Measurements from ENCODE around the gene RPH3AL.

The RPH3AL gene

GRCh38 chr17:336110-337021 is 16.2 kb downstream of the RPH3AL start:
- CTCF ChIA-PET, result interaction anchor here (0.9 kb wide), 1 partner anchor 50 kb away, joined by 3 read pairs; no protein-coding TSS in a partner anchor
- Histone ChIP-seq H3K4me3 (ENCODE audit: control insufficient read depth in 1 of 7, extremely low read depth in 1 of 7, insufficient read depth in 4 of 7, low read depth in 2 of 7, low read length in 6 of 7) (peak overlapping the region in 1 of 7 experiments; percentile 38), H3K4me1 (ENCODE audit: control extremely low read depth in 1 of 4, control insufficient read depth in 4 of 4, insufficient read depth in 4 of 4, low read length in 3 of 4) (peaks cover 0 to 36% (median 18%) of the 10 kb centered on the region in 4 experiments), H3K36me3 (ENCODE audit: control insufficient read depth in 4 of 4, insufficient read depth in 4 of 4, low read length in 3 of 4) (no peaks in the 10 kb centered on the region), H3K27me3 (replicated peaks in 2 of 5; ENCODE audit: control insufficient read depth in 4 of 5, insufficient read depth in 5 of 5, low read length in 4 of 5) (peaks cover 0 to 6% (median 0%) of the 10 kb centered on the region in 5 experiments), H3K9me3 (ENCODE audit: control extremely low read depth in 1 of 5, control insufficient read depth in 4 of 5, insufficient read depth in 2 of 5, low read depth in 1 of 5, low read length in 4 of 5) (no peaks in the 10 kb centered on the region), H3K27ac (ENCODE audit: insufficient read depth in 1 of 2, low read depth in 1 of 2, low read length in 2 of 2, poor library complexity in 1 of 2, severe bottlenecking in 2 of 2) (no peak overlapping the region)
- POLR2A ChIA-PET, result no interaction called here
- DNase-seq, result peak; percentile 81 to 90 (median 82)
- WGBS (ENCODE audit: insufficient coverage), result 40% methylated on average over 30 of the region's 37 CpGs

- Histone ChIP-seq H3K27me3 (replicated peaks in 2 of 5; ENCODE audit: control insufficient read depth in 4 of 5, insufficient read depth in 5 of 5, low read length in 4 of 5) (peaks cover 0 to 6% (median 0%) of the 10 kb centered on the region in 5 experiments), H3K4me1 (ENCODE audit: control extremely low read depth in 1 of 4, control insufficient read depth in 4 of 4, insufficient read depth in 4 of 4, low read length in 3 of 4) (peaks cover 0 to 36% (median 18%) of the 10 kb centered on the region in 4 experiments), H3K27ac (ENCODE audit: insufficient read depth in 1 of 2, low read depth in 1 of 2, low read length in 2 of 2, poor library complexity in 1 of 2, severe bottlenecking in 2 of 2) (no peak overlapping the region), H3K9me3 (ENCODE audit: control extremely low read depth in 1 of 5, control insufficient read depth in 4 of 5, insufficient read depth in 2 of 5, low read depth in 1 of 5, low read length in 4 of 5) (no peaks in the 10 kb centered on the region), H3K4me3 (ENCODE audit: control insufficient read depth in 1 of 7, extremely low read depth in 1 of 7, insufficient read depth in 4 of 7, low read depth in 2 of 7, low read length in 6 of 7) (no peak overlapping the region), H3K36me3 (ENCODE audit: control insufficient read depth in 4 of 4, insufficient read depth in 4 of 4, low read length in 3 of 4) (no peaks in the 10 kb centered on the region)
- ChIA-PET POLR2A (no interaction called here), CTCF (interaction anchor here (0.9 kb wide), 1 partner anchor 51 kb away, joined by 3 read pairs; no protein-coding TSS in a partner anchor)
- DNase-seq, result no peak
- 60% methylated on average over 10 of the region's 12 CpGs for WGBS (ENCODE audit: insufficient coverage)
Measured at GRCh38 chr17:335691-336090, 16.9 kb downstream of the RPH3AL start.

DNA sequence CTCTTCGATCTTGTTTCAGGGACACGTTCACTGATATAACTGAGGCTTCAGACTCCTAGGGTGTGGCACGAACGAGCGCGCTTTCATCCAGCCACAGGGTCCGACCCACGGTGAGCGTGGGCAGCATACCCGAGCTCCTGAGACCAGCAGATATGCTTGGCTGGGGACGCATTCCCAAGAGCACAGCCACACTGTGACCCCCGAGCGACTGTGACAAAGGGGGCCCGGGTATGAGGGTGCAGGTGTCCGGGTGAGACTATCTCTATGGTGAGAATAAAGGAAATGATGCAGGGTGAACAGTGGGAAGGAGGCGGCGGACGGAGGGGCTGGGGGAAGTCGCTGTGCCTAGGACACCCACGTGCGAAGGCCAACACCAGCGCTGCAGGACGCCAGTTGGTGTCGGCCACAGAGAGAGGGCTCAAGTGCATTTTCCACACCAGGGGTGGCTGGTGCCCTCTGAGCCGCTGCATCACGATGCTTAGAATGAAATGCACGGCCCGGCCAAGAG is 17.6 kb downstream of the RPH3AL start:
- H3K36me3 ChIP-seq (ENCODE audit: control insufficient read depth in 4 of 4, insufficient read depth in 4 of 4, low read length in 3 of 4), result no peaks in the 10 kb centered on the region
- WGBS (ENCODE audit: insufficient coverage), result 92% methylated on average over 23 of the region's 28 CpGs
- H3K4me3 ChIP-seq (ENCODE audit: control insufficient read depth in 1 of 7, extremely low read depth in 1 of 7, insufficient read depth in 4 of 7, low read depth in 2 of 7, low read length in 6 of 7), result no peak overlapping the region
- H3K27me3 ChIP-seq (replicated peaks in 2 of 5; ENCODE audit: control insufficient read depth in 4 of 5, insufficient read depth in 5 of 5, low read length in 4 of 5), result peaks cover 0 to 6% (median 0%) of the 10 kb centered on the region in 5 experiments
- H3K9me3 ChIP-seq (ENCODE audit: control extremely low read depth in 1 of 5, control insufficient read depth in 4 of 5, insufficient read depth in 2 of 5, low read depth in 1 of 5, low read length in 4 of 5), result no peaks in the 10 kb centered on the region
- no peak overlapping the region for H3K27ac ChIP-seq (ENCODE audit: insufficient read depth in 1 of 2, low read depth in 1 of 2, low read length in 2 of 2, poor library complexity in 1 of 2, severe bottlenecking in 2 of 2)
- DNase-seq, result peak in 1 of 3 donors; percentile 79
- ChIA-PET CTCF (no interaction called here), POLR2A (no interaction called here)
- peaks cover 0 to 40% (median 22%) of the 10 kb centered on the region in 4 experiments for H3K4me1 ChIP-seq (ENCODE audit: control extremely low read depth in 1 of 4, control insufficient read depth in 4 of 4, insufficient read depth in 4 of 4, low read length in 3 of 4)

DNA sequence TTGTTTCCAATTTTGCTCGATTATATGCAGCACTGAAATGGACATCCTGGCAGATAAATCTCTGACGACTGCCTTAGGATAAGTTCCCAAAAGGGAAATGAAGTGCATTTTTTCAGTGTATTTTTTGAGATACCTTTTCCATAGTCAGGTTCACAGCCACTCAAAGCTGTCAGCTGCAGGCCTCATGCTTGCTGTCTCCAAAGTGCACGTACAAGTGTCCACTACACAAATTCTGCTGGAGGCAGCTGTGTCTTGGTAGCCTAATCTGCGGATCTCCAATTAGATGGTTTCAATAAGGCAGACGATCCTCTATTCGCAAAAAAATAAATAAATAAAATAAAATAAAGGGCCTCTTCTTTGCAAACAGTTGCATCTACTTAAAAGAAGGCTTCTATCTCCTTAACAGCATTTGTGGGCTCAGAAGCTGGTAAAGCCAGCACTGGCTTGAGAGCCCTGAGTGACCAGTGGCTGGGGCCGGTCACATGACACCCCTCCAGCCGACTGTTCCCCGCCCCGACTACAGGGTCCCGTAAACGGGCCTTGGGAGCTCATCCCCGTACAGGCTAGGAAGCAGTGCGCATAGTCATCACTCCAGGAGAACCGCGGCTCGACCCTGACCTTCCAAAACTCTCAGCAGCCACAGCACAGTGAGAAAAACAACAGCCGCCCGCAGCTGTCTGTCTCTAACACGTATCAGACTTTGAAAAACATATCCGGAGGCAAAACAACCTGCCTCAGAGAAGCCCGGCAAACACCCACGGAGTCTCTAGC is 18.8 kb downstream of the RPH3AL start:
- peak in 2 of 3 donors; percentile 26 to 38 for DNase-seq
- H3K27me3 ChIP-seq (replicated peaks in 2 of 5; ENCODE audit: control insufficient read depth in 4 of 5, insufficient read depth in 5 of 5, low read length in 4 of 5), result peaks cover 0 to 6% (median 0%) of the 10 kb centered on the region in 5 experiments
- H3K36me3 ChIP-seq (ENCODE audit: control insufficient read depth in 4 of 4, insufficient read depth in 4 of 4, low read length in 3 of 4), result no peaks in the 10 kb centered on the region
- POLR2A ChIA-PET, result interaction anchor here (1.0 to 1.3 kb wide), 2 partner anchors 17 kb away, joined by 3 to 4 read pairs; no protein-coding TSS in a partner anchor
- CTCF ChIA-PET, result no interaction called here
- no peak overlapping the region for H3K27ac ChIP-seq (ENCODE audit: insufficient read depth in 1 of 2, low read depth in 1 of 2, low read length in 2 of 2, poor library complexity in 1 of 2, severe bottlenecking in 2 of 2)
- WGBS (ENCODE audit: insufficient coverage), result 28% methylated on average over 20 of the region's 23 CpGs
- H3K9me3 ChIP-seq (ENCODE audit: control extremely low read depth in 1 of 5, control insufficient read depth in 4 of 5, insufficient read depth in 2 of 5, low read depth in 1 of 5, low read length in 4 of 5), result no peaks in the 10 kb centered on the region
- peak overlapping the region in 3 of 7 experiments; percentile 26 to 54 (median 45) for H3K4me3 ChIP-seq (ENCODE audit: control insufficient read depth in 1 of 7, extremely low read depth in 1 of 7, insufficient read depth in 4 of 7, low read depth in 2 of 7, low read length in 6 of 7)
- H3K4me1 ChIP-seq (ENCODE audit: control extremely low read depth in 1 of 4, control insufficient read depth in 4 of 4, insufficient read depth in 4 of 4, low read length in 3 of 4), result peaks cover 0 to 47% (median 28%) of the 10 kb centered on the region in 4 experiments

DNA sequence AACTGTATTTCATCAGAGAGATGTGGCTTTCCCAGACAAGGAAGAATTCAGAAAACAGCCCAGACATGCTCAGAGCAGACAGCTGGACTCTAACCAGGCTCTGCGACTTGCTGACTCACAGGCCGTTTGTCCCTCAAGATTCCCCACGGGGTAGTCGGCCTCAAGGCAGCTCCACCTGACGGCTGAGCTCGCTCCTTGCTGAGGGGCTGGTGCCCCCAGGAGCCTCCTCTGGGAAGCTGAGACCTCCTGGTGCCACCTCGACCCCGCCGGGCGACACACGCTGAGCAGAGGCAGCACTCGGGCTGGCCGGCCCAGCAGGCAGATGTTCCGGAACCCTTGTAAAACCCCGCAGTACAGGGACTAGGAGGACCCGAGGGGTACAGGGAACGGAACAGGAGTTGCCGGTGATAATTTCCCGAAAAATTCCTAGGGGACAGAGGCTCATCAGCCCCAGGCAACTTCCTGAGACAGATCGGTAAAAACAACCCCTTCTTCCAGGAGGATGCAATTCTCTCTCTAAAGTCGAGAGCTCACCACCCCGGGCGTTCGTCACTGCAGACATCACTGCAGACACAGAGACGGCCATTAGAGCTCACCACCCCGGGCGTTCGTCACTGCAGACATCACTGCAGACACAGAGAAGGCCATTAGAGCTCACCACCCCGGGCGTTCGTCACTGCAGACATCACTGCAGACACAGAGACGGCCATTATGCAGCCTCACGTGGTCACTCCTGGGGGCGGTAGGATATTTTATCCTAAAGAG is 19.9 kb downstream of the RPH3AL start:
- WGBS (ENCODE audit: insufficient coverage), result 93% methylated on average over 22 of the region's 34 CpGs
- H3K36me3 ChIP-seq (ENCODE audit: control insufficient read depth in 4 of 4, insufficient read depth in 4 of 4, low read length in 3 of 4), result no peaks in the 10 kb centered on the region
- H3K9me3 ChIP-seq (ENCODE audit: control extremely low read depth in 1 of 5, control insufficient read depth in 4 of 5, insufficient read depth in 2 of 5, low read depth in 1 of 5, low read length in 4 of 5), result no peaks in the 10 kb centered on the region
- peaks cover 0 to 47% (median 28%) of the 10 kb centered on the region in 4 experiments for H3K4me1 ChIP-seq (ENCODE audit: control extremely low read depth in 1 of 4, control insufficient read depth in 4 of 4, insufficient read depth in 4 of 4, low read length in 3 of 4)
- ChIA-PET POLR2A (interaction anchor here (1.3 kb wide), 1 partner anchor 18 kb away, joined by 3 read pairs; no protein-coding TSS in a partner anchor), CTCF (no interaction called here)
- no peak for DNase-seq
- H3K27me3 ChIP-seq (replicated peaks in 2 of 5; ENCODE audit: control insufficient read depth in 4 of 5, insufficient read depth in 5 of 5, low read length in 4 of 5), result peaks cover 0 to 6% (median 0%) of the 10 kb centered on the region in 5 experiments
- no peak overlapping the region for H3K4me3 ChIP-seq (ENCODE audit: control insufficient read depth in 1 of 7, extremely low read depth in 1 of 7, insufficient read depth in 4 of 7, low read depth in 2 of 7, low read length in 6 of 7)
- H3K27ac ChIP-seq (ENCODE audit: insufficient read depth in 1 of 2, low read depth in 1 of 2, low read length in 2 of 2, poor library complexity in 1 of 2, severe bottlenecking in 2 of 2), result no peak overlapping the region

- 96% methylated on average over 8 of the region's 11 CpGs for WGBS (ENCODE audit: insufficient coverage)
- POLR2A ChIA-PET, result interaction anchor here (1.3 kb wide), 1 partner anchor 19 kb away, joined by 3 read pairs; no protein-coding TSS in a partner anchor
- Histone ChIP-seq H3K27ac (ENCODE audit: insufficient read depth in 1 of 2, low read depth in 1 of 2, low read length in 2 of 2, poor library complexity in 1 of 2, severe bottlenecking in 2 of 2) (no peak overlapping the region), H3K9me3 (ENCODE audit: control extremely low read depth in 1 of 5, control insufficient read depth in 4 of 5, insufficient read depth in 2 of 5, low read depth in 1 of 5, low read length in 4 of 5) (no peaks in the 10 kb centered on the region), H3K27me3 (replicated peaks in 2 of 5; ENCODE audit: control insufficient read depth in 4 of 5, insufficient read depth in 5 of 5, low read length in 4 of 5) (peaks cover 0 to 3% (median 0%) of the 10 kb centered on the region in 5 experiments), H3K4me1 (ENCODE audit: control extremely low read depth in 1 of 4, control insufficient read depth in 4 of 4, insufficient read depth in 4 of 4, low read length in 3 of 4) (peaks cover 0 to 47% (median 28%) of the 10 kb centered on the region in 4 experiments), H3K4me3 (ENCODE audit: control insufficient read depth in 1 of 7, extremely low read depth in 1 of 7, insufficient read depth in 4 of 7, low read depth in 2 of 7, low read length in 6 of 7) (no peak overlapping the region), H3K36me3 (ENCODE audit: control insufficient read depth in 4 of 4, insufficient read depth in 4 of 4, low read length in 3 of 4) (no peaks in the 10 kb centered on the region)
- CTCF ChIA-PET, result interaction anchor here (0.9 kb wide), 1 partner anchor 8 kb away, joined by 3 read pairs; no protein-coding TSS in a partner anchor
- DNase-seq, result no peak
Measured at GRCh38 chr17:332023-332422, 20.6 kb downstream of the RPH3AL start.

Measured in common myeloid progenitor, CD34-positive (primary cell).